ENCODE data around the gene CACNA1H. TPM values are rescaled to one million over a fixed set of nuclear protein-coding genes. Genes with fewer than 3 reads are reported as not detected.

Gene CACNA1H
- total RNA-seq, 4 donors from 2014 or later: 133 to 330 (median 173) TPM

GRCh38 chr16:1256874-1257322, 104.0 kb downstream of the CACNA1H start:
- no peak for ATAC-seq
- H3K36me3 ChIP-seq: no peaks in the 10 kb centered on the region
- 65% methylated on average over 4 of the region's 22 CpGs; no CpG with 5 or more reads in 1 of the 2 donors for WGBS, 2 donors (ENCODE audit: low coverage in 1 of 2)
- no peak for TF ChIP-seq EP300 (IDR thresholded peaks at IDR 0.05)
- TF ChIP-seq POLR2AphosphoS5 (IDR thresholded peaks at IDR 0.05): no peak
- no peak for TF ChIP-seq POLR2A (IDR thresholded peaks at IDR 0.05)
- H3K4me3 ChIP-seq: no peak overlapping the region
- no peaks in the 10 kb centered on the region for H3K9me3 ChIP-seq
- peaks cover 66% of the 10 kb centered on the region for H3K27me3 ChIP-seq
- H3K27ac ChIP-seq: no peak overlapping the region
- H3K4me1 ChIP-seq: peaks cover 0 to 8% (median 0%) of the 10 kb centered on the region in 3 donors

DNA sequence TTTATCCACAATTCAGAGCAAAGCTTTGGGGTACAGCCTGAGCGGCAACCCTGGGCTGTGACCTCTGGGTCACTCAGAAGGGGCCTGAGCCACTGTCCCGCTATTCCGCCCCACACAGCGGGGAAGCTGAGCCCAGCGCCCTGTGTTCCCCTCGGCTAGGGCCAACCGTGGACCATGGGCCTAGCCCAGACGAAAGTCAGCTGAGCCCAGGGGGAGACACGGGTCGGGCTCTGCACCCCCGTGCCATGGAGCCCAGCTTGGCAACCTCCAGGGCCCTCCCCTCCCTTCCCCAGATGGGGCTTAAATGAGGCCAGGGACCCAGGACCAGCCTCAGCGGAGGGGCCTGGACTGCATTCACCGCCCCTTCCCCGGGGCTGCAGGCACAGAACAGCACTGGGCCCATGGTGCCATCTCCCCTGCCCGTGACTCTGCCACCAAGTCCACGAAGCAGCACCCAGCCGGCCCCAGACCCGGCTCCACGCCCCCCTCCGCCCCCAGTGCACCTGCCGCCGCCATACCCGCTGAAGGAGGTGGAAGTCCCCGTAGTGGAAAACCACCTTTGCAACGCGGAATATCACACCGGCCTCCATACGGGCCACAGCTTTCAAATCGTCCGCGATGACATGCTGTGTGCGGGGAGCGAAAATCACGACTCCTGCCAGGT, 104.8 kb downstream of the CACNA1H start:
- no CpG with 5 or more reads among the region's 34 CpGs for WGBS, 2 donors (ENCODE audit: low coverage in 1 of 2)
- TF ChIP-seq, protein P1, sequence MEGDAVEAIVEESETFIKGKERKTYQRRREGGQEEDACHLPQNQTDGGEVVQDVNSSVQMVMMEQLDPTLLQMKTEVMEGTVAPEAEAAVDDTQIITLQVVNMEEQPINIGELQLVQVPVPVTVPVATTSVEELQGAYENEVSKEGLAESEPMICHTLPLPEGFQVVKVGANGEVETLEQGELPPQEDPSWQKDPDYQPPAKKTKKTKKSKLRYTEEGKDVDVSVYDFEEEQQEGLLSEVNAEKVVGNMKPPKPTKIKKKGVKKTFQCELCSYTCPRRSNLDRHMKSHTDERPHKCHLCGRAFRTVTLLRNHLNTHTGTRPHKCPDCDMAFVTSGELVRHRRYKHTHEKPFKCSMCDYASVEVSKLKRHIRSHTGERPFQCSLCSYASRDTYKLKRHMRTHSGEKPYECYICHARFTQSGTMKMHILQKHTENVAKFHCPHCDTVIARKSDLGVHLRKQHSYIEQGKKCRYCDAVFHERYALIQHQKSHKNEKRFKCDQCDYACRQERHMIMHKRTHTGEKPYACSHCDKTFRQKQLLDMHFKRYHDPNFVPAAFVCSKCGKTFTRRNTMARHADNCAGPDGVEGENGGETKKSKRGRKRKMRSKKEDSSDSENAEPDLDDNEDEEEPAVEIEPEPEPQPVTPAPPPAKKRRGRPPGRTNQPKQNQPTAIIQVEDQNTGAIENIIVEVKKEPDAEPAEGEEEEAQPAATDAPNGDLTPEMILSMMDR (IDR thresholded peaks at IDR 0.05): no peak
- TF ChIP-seq POLR2AphosphoS5 (IDR thresholded peaks at IDR 0.05) (no peak), POLR2A (IDR thresholded peaks at IDR 0.05) (no peak), EP300 (IDR thresholded peaks at IDR 0.05) (no peak)
- peaks cover 0 to 8% (median 0%) of the 10 kb centered on the region in 3 donors for H3K4me1 ChIP-seq
- no peaks in the 10 kb centered on the region for H3K9me3 ChIP-seq
- no peaks in the 10 kb centered on the region for H3K36me3 ChIP-seq
- peaks cover 74% of the 10 kb centered on the region for H3K27me3 ChIP-seq
- no peak overlapping the region for H3K27ac ChIP-seq
- H3K4me3 ChIP-seq: no peak overlapping the region
- no peak for ATAC-seq

GRCh38 chr16:1258225-1258600, 105.3 kb downstream of the CACNA1H start:
- Histone ChIP-seq H3K4me1 (peaks cover 0 to 8% (median 0%) of the 10 kb centered on the region in 3 donors), H3K36me3 (no peaks in the 10 kb centered on the region), H3K27me3 (peaks cover 79% of the 10 kb centered on the region), H3K4me3 (no peak overlapping the region), H3K27ac (no peak overlapping the region), H3K9me3 (no peaks in the 10 kb centered on the region)
- WGBS, 2 donors (ENCODE audit: low coverage in 1 of 2): 75% methylated on average over 1 of the region's 12 CpGs; no CpG with 5 or more reads in 1 of the 2 donors
- no peak for ATAC-seq
- TF ChIP-seq POLR2AphosphoS5 (IDR thresholded peaks at IDR 0.05) (no peak), POLR2A (IDR thresholded peaks at IDR 0.05) (no peak), EP300 (IDR thresholded peaks at IDR 0.05) (no peak)
- TF ChIP-seq, protein P1 (IDR thresholded peaks at IDR 0.05): no peak

DNA sequence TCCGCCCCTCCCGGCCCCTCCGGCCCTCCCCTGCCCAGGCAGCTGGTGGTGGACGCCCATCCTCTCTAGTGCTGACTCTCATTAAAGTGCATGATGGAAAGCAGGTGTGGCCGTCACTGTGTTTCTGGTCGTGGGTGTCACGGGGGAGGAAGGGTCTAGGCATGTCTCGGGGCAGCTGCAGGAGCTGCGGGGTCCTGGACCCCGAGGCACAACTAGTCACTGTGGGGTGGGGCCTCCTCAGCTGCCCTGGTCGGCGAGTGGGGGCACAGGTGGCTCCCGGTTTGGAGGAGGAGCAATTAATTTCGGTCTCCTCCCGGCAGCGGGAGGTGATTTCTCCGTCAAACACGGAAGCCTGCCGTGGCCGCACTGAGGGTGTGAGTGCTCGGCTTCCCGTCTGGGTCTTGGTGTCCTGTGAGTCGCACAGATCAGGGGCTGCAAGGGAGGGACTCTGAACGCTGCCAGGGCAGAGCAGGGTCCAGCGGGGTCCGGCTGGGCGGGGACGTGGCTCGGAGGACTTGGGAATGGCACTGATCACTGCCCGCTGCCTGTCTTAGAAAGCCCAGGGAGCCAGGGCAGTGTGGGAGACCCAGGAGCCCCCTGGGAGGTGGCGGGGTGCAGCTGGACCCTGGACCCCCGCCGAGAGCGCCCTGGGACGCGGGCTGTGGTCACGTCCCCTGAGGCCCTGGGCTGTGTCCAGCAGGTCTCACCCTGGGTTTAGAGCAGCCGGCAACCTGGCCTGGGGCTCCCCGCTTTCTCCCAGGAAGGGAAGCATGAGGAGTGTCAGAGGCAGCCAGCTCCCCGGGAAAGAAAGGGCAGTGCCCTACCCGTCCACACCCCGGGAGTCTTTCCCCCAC, 106.2 kb downstream of the CACNA1H start:
- Histone ChIP-seq H3K9me3 (no peaks in the 10 kb centered on the region), H3K4me3 (peak overlapping the region in 1 of 2 donors; percentile 6), H3K27ac (no peak overlapping the region), H3K36me3 (no peaks in the 10 kb centered on the region), H3K4me1 (peaks cover 0 to 8% (median 0%) of the 10 kb centered on the region in 3 donors), H3K27me3 (peaks cover 88% of the 10 kb centered on the region)
- TF ChIP-seq EP300 (IDR thresholded peaks at IDR 0.05) (no peak), POLR2AphosphoS5 (IDR thresholded peaks at IDR 0.05) (no peak), POLR2A (IDR thresholded peaks at IDR 0.05) (no peak)
- TF ChIP-seq, protein P1 (IDR thresholded peaks at IDR 0.05): no peak
- 40% methylated on average over 2 of the region's 42 CpGs; no CpG with 5 or more reads in 1 of the 2 donors for WGBS, 2 donors (ENCODE audit: low coverage in 1 of 2)
- ATAC-seq: no peak

GRCh38 chr16:1259760-1260068, 106.8 kb downstream of the CACNA1H start:
- H3K4me1 ChIP-seq: peaks cover 0 to 8% (median 0%) of the 10 kb centered on the region in 3 donors
- no peaks in the 10 kb centered on the region for H3K9me3 ChIP-seq
- TF ChIP-seq POLR2AphosphoS5 (IDR thresholded peaks at IDR 0.05) (no peak), POLR2A (IDR thresholded peaks at IDR 0.05) (no peak), EP300 (IDR thresholded peaks at IDR 0.05) (no peak)
- TF ChIP-seq, protein P1 (IDR thresholded peaks at IDR 0.05): no peak
- WGBS, 2 donors (ENCODE audit: low coverage in 1 of 2): no CpG with 5 or more reads among the region's 11 CpGs
- no peak overlapping the region for H3K4me3 ChIP-seq
- no peak for ATAC-seq
- no peaks in the 10 kb centered on the region for H3K36me3 ChIP-seq
- H3K27me3 ChIP-seq: peaks cover 88% of the 10 kb centered on the region
- no peak overlapping the region for H3K27ac ChIP-seq
